Activated CD4-positive, alpha-beta T cell treated with anti-CD3 and anti-CD28 coated beads for 24 hours (primary cell): ENCODE results near the gene GFOD2.

Experiments used
- DNase-seq, 2 donors: peaks; one replicate each; pipeline ENCODE4 v3.0.0-alpha.2; 2020; ENCODE audit warnings: low read depth in 2 of 2

GFOD2 gene

DNA sequence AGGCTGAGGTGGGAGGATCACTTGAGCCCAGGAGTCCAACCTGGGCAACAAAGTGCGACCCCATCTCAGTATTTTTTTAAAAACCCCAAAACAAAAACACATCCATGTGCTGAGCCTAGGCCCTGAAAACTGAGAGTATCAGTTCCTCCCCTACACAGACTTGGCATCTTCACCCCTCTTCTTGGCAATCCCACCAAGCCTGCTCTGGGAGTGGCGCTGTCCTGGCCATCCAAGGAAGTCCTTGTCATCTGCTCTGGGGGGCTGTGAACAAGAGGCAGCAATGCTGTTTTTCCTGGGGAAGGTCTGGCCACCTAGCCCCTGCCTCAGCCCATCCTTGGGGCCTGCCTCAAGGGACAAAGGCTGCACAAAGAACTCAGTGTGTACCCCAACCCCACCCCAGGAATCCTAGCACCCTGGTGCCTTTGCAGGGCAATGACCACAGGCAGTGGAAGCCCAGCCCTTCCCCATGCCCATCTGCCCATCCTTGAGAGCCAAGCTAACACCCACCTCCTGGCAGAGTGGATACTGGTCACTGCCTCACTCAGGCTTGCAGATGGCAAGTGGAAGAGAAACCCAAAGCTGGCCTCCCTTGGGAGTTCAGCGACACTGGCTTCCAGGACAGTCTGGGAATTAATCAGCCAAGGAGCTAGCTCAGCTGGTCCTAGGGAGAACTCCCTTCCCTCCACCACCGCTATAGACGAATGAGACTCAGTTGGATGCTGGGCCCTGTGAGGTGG lies 14.8 kb upstream of the GFOD2 start:
- DNase-seq = no peak

GRCh38 chr16:67731753-67732095 lies 12.6 kb upstream of the GFOD2 start:
- DNase-seq = no peak

- no peak for DNase-seq
Observed at GRCh38 chr16:67731071-67731752, 12.1 kb upstream of the GFOD2 start.

DNA sequence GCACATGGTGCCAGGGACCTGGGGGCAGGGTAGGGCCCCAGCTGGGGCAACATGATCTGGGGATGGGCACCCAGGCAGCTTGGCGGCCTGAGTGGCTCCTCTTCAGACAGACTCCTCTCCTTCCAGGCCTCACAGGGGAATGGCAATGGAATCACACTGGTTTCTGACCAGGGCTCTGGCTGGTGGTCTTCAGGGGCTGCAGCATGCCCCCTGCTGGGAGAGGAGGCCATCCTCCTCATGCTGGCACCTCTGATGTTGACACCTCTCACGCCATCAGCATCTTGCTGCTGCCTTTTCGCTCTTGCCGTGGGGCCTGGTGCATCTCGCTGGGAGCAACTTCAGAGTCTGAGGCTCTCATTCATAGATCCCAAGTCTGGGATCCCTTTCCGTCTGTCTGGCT lies 11.2 kb upstream of the GFOD2 start:
- DNase-seq = no peak

- DNase-seq = no peak
Observed at GRCh38 chr16:67729636-67730248, 10.6 kb upstream of the GFOD2 start.

DNA sequence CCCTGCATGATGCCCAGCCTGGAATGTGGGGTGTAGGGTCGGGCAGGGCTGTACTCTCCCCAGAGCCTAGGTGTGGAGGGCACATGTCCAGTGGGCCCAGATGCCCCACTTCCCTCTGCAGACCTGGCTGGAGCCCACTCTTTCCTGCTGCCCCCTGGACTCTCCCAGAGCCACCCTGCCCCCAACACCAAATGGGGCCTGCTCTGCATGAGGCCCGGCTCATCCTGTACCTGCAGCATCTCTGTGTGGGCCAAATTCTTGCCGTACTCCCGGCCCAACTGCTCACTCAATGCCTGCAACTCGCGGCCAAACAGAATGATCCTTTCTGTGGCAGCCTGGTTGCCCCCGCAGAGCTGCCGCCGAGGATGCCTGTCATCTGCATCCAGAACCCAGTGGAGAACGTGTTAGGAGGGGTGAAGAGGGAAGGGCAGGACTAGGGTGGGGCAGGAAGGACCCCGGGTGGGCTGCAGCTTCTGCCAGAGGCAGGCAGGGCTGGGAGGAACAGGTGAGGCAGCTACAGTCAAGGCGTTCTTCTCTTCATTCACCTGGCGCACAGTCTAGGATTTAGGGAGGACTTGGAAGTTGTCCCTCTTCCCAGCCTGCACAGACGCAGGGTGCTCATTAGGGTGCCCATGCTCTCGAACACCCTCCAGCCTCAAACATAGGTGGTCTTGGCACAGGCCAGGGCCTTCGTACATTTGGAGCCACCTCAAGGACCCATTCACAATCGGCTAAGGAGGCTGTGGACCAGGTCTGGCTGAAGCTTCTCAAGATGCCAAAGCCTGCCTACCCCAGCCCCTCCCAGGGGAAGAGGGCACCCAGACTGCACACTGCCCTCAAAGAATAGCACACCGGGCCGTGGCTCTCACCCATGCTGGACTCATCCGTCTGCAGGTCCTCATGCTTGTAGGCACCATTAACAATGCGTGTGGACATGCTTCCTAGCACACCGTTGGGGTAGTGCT lies 8.7 kb upstream of the GFOD2 start:
- no peak for DNase-seq

- no peak for DNase-seq
Observed at GRCh38 chr16:67726106-67727034, 7.3 kb upstream of the GFOD2 start.

DNA sequence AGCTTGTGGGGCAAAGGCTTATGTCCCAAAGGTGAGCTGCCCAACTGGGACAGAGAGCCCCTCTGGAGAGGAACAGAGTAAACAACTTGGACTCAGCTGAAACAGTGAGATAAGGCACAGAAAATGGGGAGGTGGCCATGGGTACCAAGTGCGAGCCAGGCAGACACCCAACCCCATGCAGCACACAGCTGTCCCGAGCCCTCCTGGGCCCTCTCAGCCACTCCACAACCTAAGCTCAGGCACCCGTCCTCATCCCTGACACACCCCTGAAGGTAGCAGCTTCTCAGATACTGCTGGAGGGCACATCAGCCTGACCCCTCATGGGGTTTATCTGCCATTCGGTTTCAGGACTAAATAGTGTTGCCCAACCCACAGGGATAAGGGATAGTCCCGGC lies 4.8 kb upstream of the GFOD2 start:
- no peak for DNase-seq

DNA sequence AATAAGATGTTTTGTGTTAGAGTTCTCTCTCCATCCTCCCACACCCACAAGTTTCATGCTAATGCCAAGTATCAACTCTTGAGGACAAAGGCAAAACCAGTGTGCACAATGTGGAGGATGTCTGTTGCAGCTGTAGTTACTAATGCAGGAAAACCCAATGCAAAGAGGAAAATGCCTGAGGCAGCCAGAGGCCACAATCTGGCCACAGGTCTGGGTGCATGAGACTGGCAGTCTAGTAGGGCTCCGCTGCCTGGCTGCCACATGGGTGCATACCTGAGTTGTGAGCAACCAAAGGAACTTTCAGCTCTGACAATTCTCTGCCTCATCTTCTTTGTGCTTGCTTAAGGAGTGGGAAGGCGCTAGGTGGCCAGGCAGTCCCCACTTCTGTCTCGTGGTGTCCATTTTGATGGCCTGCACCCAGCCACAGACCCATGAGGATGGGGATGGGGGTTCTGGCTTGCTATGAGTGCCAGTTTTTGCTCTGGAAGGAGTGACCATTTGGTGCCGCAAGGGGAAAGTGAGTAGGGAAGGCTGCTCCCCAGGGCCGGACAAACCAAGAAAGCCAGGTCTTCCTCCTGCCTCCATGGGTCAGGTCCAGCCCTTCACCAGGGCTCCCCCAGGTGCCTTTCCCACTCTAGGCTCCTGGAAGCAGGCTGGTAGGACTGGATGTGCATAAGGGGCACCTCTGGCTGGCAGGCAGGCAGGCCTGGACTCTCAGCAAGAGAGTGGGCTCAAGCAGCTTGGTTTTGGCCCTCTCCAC lies 4.2 kb upstream of the GFOD2 start:
- DNase-seq = no peak

DNA sequence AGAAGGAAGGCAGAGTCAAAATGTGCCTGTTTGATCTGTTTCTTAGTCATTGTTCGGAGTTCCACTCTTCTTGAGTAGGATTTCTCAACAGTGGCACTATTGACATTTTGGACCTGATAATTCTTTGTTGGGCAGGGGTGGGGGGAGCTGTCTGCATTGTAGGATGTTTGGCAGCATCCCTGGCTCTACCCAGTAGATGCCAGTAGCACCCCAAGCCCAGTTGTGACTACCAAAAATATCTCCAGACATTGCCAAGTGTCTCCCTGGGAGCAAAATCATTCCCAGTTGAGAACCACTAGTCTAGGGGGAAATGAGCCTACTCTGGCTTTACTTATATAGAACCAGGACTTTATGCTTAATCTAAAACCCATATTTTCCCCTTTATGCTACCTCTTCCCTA lies 1.1 kb upstream of the GFOD2 start:
- DNase-seq = no peak

- DNase-seq = no peak
Observed at GRCh38 chr16:67719778-67720144, 645 bp upstream of the GFOD2 start.

DNA sequence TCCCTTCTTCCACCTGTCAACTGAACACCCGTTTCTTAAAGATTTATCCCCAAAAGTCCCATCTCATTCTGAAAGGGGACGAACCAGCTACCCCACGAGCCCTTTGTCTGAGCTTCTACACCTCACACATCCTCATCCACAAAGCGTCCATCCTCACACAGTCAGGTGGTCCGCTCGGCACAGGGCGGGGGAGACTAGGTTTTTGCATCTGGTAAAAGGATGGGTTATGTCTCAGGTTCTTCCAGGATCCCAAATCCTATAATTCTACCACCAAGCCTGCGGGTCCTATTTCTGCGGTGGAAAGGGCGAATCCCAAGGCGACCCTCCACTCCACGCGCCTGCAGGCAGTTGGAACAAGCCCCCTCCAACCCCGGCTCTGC lies 458 bp downstream of the GFOD2 start:
- no peak for DNase-seq

- no peak for DNase-seq
Observed at GRCh38 chr16:67716097-67716496, 3.0 kb downstream of the GFOD2 start.

DNA sequence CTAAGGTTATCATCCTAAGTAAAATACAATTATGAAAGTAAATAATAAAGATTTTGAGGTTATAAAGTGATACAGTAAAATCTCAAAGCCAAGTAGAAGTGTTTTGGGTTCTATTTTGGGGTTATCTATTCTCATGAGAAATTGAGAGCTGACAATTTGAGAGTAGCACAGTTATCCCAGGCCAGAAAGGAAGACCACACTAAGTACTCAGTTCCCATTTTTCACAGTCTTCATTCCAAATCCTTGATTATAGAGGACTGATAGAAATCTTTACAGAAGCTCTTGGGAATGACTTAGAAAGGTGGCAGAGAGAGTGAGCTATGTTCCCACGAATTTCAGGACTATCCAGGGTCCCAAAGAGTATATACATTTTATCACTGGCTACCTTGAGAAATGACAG lies 4.6 kb downstream of the GFOD2 start:
- no peak for DNase-seq

DNA sequence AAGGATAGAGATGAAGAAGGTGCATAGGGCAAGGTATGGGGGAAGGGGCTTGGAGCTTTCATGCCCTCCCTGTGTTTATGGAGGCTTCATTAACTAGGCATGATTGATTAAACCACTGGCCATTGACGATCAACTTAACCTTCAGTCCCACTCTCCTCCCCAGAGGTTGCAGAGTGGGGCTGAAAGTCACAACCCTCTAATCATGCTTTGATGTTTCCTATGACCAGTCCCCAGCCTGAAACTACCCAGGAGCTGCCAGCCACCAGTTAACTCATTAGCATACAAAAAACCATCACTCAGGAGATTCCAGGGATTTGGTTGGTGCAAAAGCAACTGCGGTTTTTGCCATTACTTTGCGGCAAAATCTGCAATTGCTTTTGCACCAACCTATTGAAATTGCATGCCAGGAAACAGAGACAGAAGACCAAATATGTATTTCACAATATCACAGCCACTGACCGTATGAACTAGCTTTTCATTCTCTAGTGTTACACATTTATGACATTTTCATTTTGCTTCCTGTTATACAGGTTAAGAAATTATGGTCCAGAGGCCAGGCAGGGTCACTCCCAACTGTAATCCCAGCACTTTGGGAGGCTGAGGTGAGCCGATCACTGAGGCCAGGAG lies 5.4 kb downstream of the GFOD2 start:
- DNase-seq = no peak

DNA sequence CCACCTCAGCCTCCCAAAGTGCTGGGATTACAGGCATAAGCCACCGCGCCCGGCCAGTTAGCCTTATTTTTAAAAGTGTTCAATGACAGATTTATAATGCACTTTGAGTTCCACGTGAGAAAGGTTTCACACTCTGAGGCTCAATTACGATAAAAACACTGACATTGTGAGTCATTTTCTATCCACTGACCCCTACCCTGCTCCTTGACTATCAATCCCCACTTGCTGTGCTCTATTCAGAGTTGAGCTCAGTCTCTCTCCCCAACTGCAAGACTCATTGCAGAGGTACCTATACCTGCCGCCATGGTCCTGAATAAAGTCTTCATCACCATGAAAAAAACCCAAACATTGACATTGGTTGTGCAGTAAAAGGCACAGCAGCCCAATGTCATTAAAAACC lies 8.5 kb downstream of the GFOD2 start:
- DNase-seq = no peak

DNA sequence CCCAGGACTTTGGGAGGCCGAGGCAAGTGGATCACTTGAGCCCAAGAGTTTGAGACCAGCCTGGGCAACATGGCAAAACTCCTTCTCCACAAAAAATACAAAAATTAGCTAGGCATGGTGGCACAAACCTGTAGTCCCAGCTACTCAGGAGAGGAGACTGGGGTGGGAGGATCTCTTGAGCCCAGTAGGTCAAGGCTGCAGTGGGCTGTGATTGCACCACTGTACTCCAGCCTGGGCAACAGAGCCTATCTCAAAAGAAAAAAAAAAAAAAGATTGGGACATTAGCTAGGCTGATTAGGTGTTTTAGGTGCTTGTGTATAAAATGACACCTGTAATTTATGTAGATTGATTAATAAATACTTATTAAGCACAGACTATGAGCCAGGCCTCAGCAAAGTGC lies 10.1 kb downstream of the GFOD2 start:
- no peak for DNase-seq

DNA sequence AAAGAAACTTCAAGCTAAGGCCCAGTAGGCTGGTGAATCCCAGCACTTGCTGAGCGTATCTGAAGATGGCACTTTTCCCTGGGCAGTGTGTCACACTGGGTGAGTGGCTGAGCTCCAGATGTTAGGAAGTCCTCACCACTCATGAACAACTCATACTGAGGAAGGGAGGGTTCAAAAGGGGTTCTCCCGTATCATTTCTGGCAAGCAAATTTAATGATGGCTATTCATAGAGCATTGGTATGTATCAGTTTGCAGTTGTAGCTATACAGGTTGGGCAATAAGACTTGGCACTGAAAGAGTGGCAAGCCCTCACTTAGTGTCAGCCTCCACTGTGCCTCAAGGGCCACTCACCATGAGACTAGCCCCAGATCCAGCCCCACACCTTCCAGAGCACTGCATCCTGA lies 10.7 kb downstream of the GFOD2 start:
- no peak for DNase-seq

- no peak for DNase-seq
Observed at GRCh38 chr16:67707790-67708189, 11.3 kb downstream of the GFOD2 start.

DNA sequence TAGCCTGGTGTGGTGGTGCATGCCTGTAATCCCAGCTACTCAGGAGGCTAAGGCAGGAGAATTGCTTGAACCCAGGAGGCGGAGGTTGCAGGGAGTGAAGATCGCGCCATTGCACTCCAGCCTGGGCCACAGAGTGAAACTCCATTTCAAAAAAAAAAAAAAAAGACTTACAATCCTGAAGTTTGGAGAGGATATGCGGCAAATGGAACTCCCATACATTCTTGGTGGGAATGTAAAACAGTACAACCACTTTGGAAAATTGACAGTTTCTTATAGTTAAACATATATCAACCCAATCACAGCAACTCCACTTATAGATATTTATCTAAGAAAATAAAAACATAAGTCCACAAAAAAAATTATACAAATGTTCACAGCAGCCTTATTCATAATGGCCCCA lies 11.9 kb downstream of the GFOD2 start:
- no peak for DNase-seq
